DND-41 (cell line): ENCODE measurements around the gene LEMD2.

ENCODE experiments used
- ATAC-seq: fragments of 200-7000 bp; cut with Tn5 transposase; 3 replicates; pipeline ENCODE4 v1.9.1; 2021; ENCODE audit warnings: low read depth; ENCODE audit not compliant: insufficient read depth
- DNase-seq: peaks from one replicate; pipeline ENCODE4 v3.0.0-alpha.2; 2020
- H2AFZ ChIP-seq: 2 replicates; pipeline ENCODE4 v1.6.0; 2012; ENCODE audit warnings: low read depth, low read length
- H3K27ac ChIP-seq: 2 replicates; pipeline ENCODE4 v1.5.1; 2012; ENCODE audit warnings: low read length, inconsistent platforms
- H3K27me3 ChIP-seq: fragments of 200-600 bp; sonication (generic); 2 replicates; pipeline ENCODE4 v1.6.0; 2012; ENCODE audit warnings: low read length, mild to moderate bottlenecking, inconsistent platforms; ENCODE audit not compliant: insufficient read depth, poor library complexity
- H3K36me3 ChIP-seq: 2 replicates; pipeline ENCODE4 v1.5.1; 2012; ENCODE audit warnings: low read length, inconsistent platforms; ENCODE audit not compliant: insufficient read depth
- H3K4me1 ChIP-seq: 2 replicates; pipeline ENCODE4 v1.5.1; 2012; ENCODE audit warnings: mild to moderate bottlenecking, low read length; ENCODE audit not compliant: insufficient read depth
- H3K4me2 ChIP-seq: 2 replicates; pipeline ENCODE4 v1.6.0; 2012; ENCODE audit warnings: mild to moderate bottlenecking, moderate library complexity, low read length, inconsistent platforms; ENCODE audit not compliant: insufficient read depth
- H3K4me3 ChIP-seq, 2 experiments: fragments of 200-600 bp in 1 of 2; shearing (Covaris generic) in 1 of 2; 2 replicates each; pipeline ENCODE4 v1.5.1; 2012 to 2016; ENCODE audit warnings: inconsistent platforms in 2 of 2, low read length in 2 of 2, mild to moderate bottlenecking in 2 of 2, low read depth in 1 of 2, moderate library complexity in 1 of 2
- H3K79me2 ChIP-seq: 2 replicates; pipeline ENCODE4 v1.6.0; 2012; ENCODE audit warnings: low read length, inconsistent platforms; ENCODE audit not compliant: insufficient read depth
- H3K9ac ChIP-seq: 2 replicates; pipeline ENCODE4 v1.6.0; 2012; ENCODE audit warnings: low read depth, mild to moderate bottlenecking, inconsistent platforms, low read length, moderate library complexity
- H3K9me3 ChIP-seq: 2 replicates; pipeline ENCODE4 v1.5.1; 2012; ENCODE audit warnings: low read length, moderate library complexity, mild to moderate bottlenecking, inconsistent platforms; ENCODE audit not compliant: insufficient read depth, severe bottlenecking
- H4K20me1 ChIP-seq: 2 replicates; pipeline ENCODE4 v1.6.0; 2012; ENCODE audit warnings: low read length; ENCODE audit not compliant: insufficient read depth
- EZH2 ChIP-seq: IDR thresholded peaks from 3 replicates; pipeline ENCODE4 v1.6.1; 2012; ENCODE audit warnings: borderline replicate concordance, low read depth, mild to moderate bottlenecking, moderate library complexity, low read length, inconsistent platforms; ENCODE audit not compliant: severe bottlenecking
- TF ChIP-seq, protein P1 (sequence below): IDR thresholded peaks from 2 replicates; pipeline ENCODE4 v1.5.1; 2012; ENCODE audit warnings: borderline replicate concordance, low read length, moderate library complexity, mild to moderate bottlenecking; ENCODE audit not compliant: poor library complexity, severe bottlenecking; ENCODE audit errors: extremely low read depth

LEMD2 gene

DNA sequence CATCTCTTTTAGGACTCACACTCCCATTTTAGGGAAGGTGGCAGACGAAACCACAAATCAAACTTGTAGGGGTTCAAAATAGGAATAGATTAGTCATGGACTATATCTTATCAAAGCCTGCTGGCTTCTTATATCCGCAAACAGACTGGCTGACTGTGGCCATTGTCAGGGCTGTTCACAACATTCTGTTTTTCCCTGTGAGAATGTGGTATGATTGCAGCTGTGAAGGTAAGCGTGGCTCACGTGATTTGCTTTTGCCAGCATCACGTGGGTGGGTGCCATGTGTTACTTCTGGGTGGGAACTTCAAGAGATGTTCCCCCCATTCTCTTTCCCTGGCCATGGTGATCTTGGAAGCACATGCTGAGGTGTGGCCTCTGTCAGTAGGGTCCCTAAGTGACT is 48.1 kb downstream of the LEMD2 start:
- no peaks in the 10 kb centered on the region for H3K79me2 ChIP-seq
- peaks cover 4% of the 10 kb centered on the region for H3K27me3 ChIP-seq
- H3K9ac ChIP-seq: no peak overlapping the region
- H3K4me1 ChIP-seq: no peaks in the 10 kb centered on the region
- H3K4me2 ChIP-seq: no peak overlapping the region
- H2AFZ ChIP-seq: no peak overlapping the region
- DNase-seq: no peak
- H3K36me3 ChIP-seq: no peaks in the 10 kb centered on the region
- peaks cover 3% of the 10 kb centered on the region; the same call in 1 of the 2 replicates for H4K20me1 ChIP-seq
- no peaks in the 10 kb centered on the region for H3K9me3 ChIP-seq
- H3K27ac ChIP-seq: no peak overlapping the region
- TF ChIP-seq EZH2: no peak
- TF ChIP-seq, protein P1, sequence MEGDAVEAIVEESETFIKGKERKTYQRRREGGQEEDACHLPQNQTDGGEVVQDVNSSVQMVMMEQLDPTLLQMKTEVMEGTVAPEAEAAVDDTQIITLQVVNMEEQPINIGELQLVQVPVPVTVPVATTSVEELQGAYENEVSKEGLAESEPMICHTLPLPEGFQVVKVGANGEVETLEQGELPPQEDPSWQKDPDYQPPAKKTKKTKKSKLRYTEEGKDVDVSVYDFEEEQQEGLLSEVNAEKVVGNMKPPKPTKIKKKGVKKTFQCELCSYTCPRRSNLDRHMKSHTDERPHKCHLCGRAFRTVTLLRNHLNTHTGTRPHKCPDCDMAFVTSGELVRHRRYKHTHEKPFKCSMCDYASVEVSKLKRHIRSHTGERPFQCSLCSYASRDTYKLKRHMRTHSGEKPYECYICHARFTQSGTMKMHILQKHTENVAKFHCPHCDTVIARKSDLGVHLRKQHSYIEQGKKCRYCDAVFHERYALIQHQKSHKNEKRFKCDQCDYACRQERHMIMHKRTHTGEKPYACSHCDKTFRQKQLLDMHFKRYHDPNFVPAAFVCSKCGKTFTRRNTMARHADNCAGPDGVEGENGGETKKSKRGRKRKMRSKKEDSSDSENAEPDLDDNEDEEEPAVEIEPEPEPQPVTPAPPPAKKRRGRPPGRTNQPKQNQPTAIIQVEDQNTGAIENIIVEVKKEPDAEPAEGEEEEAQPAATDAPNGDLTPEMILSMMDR: no peak
- no peak overlapping the region for H3K4me3 ChIP-seq
- no peak for ATAC-seq

DNA sequence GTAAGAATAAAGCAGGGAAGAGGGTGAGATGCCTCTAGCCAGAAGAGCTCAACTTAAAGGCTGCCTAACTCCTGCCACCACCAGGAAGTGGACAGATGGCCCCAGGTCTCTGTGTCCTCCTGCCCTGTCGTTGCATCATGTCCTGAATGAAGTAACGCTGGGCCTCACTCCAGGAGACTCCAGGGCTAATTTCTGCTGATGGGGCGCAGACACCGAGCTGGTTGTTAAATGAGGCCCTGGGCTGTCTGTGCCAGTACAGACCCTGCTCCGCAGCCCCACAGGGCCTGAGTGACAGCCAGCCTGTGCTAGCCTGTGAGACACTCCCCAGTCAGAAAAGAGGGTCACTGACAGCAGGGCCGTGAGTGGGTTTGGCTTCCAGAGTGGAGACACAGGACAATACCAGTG is 48.7 kb downstream of the LEMD2 start:
- Histone ChIP-seq H3K4me3 (no peak overlapping the region), H3K36me3 (no peaks in the 10 kb centered on the region), H3K9me3 (no peaks in the 10 kb centered on the region), H3K27ac (no peak overlapping the region), H3K4me1 (no peaks in the 10 kb centered on the region), H2AFZ (no peak overlapping the region), H3K27me3 (peaks cover 4% of the 10 kb centered on the region), H3K4me2 (no peak overlapping the region), H4K20me1 (peaks cover 3% of the 10 kb centered on the region; the same call in 1 of the 2 replicates), H3K9ac (no peak overlapping the region), H3K79me2 (no peaks in the 10 kb centered on the region)
- TF ChIP-seq EZH2: no peak
- TF ChIP-seq, protein P1: no peak
- ATAC-seq: no peak
- DNase-seq: no peak

DNA sequence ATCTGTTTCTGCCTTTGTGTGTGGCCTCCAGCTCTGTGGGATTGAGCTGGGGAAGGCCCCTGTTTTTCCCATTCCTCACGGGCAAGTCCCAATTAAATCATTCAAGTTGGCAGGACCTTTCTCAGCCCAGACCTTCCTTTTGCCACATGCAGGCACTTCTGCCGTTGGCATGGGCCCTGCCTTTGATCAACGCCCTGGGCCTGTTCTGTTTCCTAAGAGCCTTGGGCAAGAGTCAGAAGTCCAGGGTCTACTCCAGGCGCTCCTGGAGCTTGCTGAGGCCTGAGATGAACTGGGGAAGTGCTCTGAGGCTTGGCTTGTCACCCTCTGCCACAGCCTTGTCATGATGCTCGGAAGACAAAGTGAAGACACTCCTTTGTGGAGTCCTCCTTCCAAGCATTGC is 49.4 kb downstream of the LEMD2 start:
- H3K27ac ChIP-seq: no peak overlapping the region
- no peaks in the 10 kb centered on the region for H3K36me3 ChIP-seq
- H3K4me1 ChIP-seq: no peaks in the 10 kb centered on the region
- no peaks in the 10 kb centered on the region for H3K79me2 ChIP-seq
- DNase-seq: no peak
- no peak overlapping the region for H2AFZ ChIP-seq
- peaks cover 4% of the 10 kb centered on the region for H3K27me3 ChIP-seq
- no peak overlapping the region for H3K4me2 ChIP-seq
- TF ChIP-seq, protein P1: no peak
- TF ChIP-seq EZH2: no peak
- H3K4me3 ChIP-seq: no peak overlapping the region
- H4K20me1 ChIP-seq: peaks cover 3% of the 10 kb centered on the region; the same call in 1 of the 2 replicates
- no peak for ATAC-seq
- no peak overlapping the region for H3K9ac ChIP-seq
- no peaks in the 10 kb centered on the region for H3K9me3 ChIP-seq

DNA sequence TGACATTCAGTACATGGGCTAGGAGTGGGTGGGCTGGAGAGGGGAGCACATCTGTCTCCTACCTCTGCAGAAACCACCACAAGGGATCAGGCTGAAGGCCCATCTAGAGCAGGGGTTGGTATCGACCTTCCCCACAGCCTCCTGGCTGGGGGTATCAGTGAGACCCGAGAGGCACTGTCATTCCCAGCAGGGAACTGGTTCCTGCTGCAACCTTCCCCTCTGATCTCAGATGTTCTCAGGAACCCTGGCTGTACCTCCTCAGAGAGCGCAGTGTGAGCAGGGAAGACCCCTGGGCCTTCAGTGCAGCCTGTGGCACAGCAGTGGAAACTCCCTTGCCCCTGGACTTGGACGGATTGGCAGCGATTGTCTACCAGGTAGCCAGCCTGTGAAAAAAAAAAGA is 50.1 kb downstream of the LEMD2 start:
- Histone ChIP-seq H3K9ac (no peak overlapping the region), H3K4me1 (no peaks in the 10 kb centered on the region), H3K27me3 (peaks cover under 1% of the 10 kb centered on the region), H3K4me3 (no peak overlapping the region), H3K9me3 (no peaks in the 10 kb centered on the region), H4K20me1 (peaks cover 3% of the 10 kb centered on the region; the same call in 1 of the 2 replicates), H3K79me2 (no peaks in the 10 kb centered on the region), H3K4me2 (no peak overlapping the region), H3K36me3 (no peaks in the 10 kb centered on the region), H2AFZ (no peak overlapping the region), H3K27ac (no peak overlapping the region)
- ATAC-seq: no peak
- no peak for TF ChIP-seq EZH2
- TF ChIP-seq, protein P1: no peak
- DNase-seq: no peak
